ENCODE results near the gene CAVIN2.

DNA sequence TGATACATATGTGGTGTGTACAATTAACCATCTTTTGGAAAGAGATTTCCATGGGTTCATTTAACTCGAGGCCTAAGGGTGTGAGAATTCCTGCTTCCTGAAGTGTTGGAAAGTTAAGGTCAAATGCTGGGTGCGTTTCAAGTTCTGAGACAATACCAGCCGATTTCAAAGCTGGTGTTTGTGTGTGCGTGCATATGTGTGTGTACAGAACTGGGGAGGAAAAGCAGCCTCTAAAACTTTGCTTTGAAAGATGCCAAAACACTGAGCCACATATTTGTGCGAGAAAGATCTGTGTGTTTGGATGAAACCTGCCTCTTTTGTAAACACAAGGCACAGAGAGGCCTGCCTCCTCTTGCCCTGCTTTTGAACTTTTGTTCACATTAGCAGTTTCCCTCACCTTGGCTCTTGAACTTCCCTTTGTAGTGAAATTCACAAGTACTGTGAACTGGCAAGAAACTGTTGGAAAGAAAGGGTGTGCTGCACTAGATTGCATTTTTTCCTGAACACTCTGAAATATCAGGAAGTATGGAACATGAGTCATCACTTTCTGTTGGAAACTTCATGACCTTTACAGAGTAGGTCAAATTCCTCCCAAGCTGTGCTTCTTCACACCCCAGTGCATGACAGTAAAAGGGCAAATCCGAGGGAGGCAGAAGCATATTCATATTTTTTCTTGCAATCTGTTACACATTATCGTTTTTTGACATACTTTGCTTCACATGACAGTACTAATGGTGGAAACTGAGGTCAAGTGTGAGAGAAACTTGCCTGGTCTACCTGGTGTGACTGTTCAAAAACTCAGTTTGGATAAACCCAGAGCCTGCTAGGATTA lies 20.0 kb upstream of the CAVIN2 start:
- no peak for TF ChIP-seq POLR2A (IDR thresholded peaks at IDR 0.05; ENCODE audit: low read depth)
- TF ChIP-seq, protein P1, sequence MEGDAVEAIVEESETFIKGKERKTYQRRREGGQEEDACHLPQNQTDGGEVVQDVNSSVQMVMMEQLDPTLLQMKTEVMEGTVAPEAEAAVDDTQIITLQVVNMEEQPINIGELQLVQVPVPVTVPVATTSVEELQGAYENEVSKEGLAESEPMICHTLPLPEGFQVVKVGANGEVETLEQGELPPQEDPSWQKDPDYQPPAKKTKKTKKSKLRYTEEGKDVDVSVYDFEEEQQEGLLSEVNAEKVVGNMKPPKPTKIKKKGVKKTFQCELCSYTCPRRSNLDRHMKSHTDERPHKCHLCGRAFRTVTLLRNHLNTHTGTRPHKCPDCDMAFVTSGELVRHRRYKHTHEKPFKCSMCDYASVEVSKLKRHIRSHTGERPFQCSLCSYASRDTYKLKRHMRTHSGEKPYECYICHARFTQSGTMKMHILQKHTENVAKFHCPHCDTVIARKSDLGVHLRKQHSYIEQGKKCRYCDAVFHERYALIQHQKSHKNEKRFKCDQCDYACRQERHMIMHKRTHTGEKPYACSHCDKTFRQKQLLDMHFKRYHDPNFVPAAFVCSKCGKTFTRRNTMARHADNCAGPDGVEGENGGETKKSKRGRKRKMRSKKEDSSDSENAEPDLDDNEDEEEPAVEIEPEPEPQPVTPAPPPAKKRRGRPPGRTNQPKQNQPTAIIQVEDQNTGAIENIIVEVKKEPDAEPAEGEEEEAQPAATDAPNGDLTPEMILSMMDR (IDR thresholded peaks at IDR 0.05) = no peak
- peak; percentile 74 to 80 for TF ChIP-seq POLR2AphosphoS5 (IDR thresholded peaks at IDR 0.05)

Measured in esophagus muscularis mucosa (tissue), 3 donors.